Mesenteric fat pad (tissue), 1 donor: ENCODE results near the gene AFAP1L2. TPM values are rescaled to one million over a fixed set of nuclear protein-coding genes. Genes with fewer than 3 reads are reported as not detected.

ENCODE experiments used
- DNase-seq: peaks from one replicate; pipeline ENCODE4 v3.0.0-alpha.2; 2020; ENCODE audit warnings: low spot score
- total RNA-seq: library from RNA; stranded (reverse); fragmentation: NEBNext Ultra II Directional; extraction: Animal tissue kit (Norgen Biotek cat#: 25700); gene quantifications from one replicate; pipeline ENCODE4 v1.2.1, GENCODE V29; 2021
- donor health status: DM: yes; HTN: yes; CAD: no.

Gene AFAP1L2
- total RNA-seq, 1 donor from 2014 or later: 3.9 TPM

GRCh38 chr10:114293075-114293474 lies 111.2 kb downstream of the AFAP1L2 start:
- no peak for DNase-seq

DNA sequence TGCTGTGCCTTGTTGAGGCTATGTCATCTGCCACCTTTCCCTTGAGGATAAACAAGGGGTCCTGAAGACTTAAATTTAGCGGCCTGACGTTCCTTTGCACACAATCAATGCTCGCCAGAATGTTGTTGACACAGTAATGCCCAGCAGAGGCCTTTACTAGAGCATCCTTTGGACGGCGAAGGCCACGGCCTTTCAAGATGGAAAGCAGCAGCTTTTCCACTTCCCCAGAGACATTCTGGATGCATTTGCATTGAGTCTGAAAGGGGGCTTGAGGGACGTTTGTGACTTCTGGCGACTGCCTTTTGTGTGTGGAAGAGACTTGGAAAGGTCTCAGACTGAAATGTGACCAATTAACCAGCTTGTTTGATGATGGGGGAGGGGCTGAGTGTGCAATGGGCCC lies 112.8 kb downstream of the AFAP1L2 start:
- DNase-seq: no peak

DNA sequence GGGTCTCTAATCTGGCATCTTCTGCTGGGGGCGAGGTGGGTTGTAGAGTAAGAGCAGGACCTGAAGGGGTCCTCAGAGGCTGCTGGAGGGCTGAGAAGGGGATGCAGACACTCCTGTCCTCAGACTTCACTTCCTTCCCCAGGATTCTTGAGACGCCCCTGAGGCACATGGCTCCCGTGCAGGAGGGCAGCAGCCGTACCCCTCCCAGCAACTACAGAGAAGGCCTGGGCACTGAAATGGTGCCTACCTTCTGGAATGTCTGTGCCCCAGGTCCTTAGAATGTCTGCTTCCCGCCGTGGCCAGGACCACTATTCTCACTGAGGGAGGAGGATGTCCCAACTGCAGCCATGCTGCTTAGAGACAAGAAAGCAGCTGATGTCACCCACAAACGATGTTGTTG lies 113.2 kb downstream of the AFAP1L2 start:
- DNase-seq: no peak

DNA sequence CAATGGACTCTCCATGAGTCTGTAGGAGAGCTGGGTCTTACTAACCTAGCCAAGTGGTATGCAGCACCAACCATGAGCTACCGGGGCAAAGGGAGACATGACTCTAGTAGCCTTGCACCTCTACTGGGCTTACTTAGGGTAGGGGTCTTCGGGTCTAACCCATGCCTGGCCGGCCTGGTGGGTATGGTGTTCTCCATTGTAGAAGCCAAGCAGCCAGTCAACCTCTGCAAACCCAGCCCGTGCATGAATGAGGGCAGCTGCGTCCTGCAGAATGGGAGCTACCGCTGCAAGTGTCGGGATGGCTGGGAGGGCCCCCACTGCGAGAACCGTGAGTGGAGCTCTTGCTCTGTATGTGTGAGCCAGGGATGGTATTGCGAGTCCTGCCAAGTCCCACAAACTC lies 114.3 kb downstream of the AFAP1L2 start:
- no peak for DNase-seq

- no peak for DNase-seq
These were observed 115.2 kb downstream of the AFAP1L2 start for GRCh38 chr10:114289096-114289436.

- no peak for DNase-seq
These were observed 115.7 kb downstream of the AFAP1L2 start for GRCh38 chr10:114288424-114289095.

DNA sequence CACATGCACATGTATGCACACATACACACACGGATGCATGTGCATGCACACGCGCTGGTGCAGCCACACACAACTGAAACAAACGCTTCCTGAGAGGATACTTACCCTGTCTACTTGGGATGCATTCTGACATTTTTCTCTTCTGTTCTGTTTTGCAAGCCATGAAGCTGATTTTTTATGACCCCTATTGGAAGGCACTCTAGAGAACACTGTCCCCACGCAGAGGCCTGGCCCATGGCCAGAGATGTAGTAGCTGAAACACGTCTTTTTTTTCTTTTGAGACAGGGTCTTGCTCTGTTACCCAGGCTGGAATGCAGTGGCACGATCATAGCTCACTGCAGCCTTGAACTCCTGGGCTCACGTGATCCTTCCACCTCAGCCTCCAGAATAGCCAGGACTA lies 117.4 kb downstream of the AFAP1L2 start:
- DNase-seq: no peak

GRCh38 chr10:114285961-114286441 lies 118.3 kb downstream of the AFAP1L2 start:
- DNase-seq: no peak

- DNase-seq: no peak
These were observed 119.8 kb downstream of the AFAP1L2 start for GRCh38 chr10:114284346-114285071.

GRCh38 chr10:114283535-114284234 lies 120.6 kb downstream of the AFAP1L2 start:
- no peak for DNase-seq

DNA sequence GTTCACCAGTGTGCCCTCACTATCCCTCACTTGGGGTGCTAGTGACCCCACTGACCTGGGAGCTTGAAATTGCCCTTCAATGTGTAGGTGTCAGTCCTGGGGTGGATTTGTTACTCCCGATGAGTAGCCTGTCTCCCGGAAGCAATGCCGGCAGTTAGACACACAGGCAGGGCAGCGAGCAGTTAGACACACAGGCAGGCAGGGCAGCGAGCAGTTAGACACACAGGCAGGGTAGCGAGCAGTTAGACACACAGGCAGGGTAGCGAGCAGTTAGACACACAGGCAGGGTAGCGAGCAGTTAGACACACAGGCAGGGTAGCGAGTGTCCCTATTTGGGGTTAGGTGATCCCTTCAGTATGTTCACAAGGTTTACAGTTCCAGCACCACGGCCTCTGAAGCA lies 121.2 kb downstream of the AFAP1L2 start:
- DNase-seq: peak; percentile 47

- DNase-seq: peak; percentile 65
These were observed 121.8 kb downstream of the AFAP1L2 start for GRCh38 chr10:114282526-114282925.

GRCh38 chr10:114281461-114281860 lies 122.8 kb downstream of the AFAP1L2 start:
- peak; percentile 26 for DNase-seq

DNA sequence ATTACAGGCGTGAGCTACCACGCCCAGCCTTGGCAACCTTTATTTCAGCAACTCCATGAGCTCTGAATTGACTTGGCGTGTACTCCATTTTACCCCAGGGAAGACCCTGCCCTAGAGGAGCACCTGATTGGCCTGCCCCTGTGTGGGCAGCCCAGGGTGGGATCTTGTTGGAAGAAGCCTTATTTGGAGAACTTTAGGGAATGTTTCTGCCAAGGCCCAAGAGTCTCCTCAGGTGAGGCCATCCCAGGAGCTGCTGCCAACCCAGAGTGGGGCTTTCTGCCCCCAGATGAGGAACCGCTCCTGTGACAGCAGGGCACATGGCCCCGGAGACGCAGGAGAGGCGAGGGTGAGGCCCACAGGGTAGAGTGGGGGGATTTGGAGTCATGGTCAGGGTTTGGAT lies 123.3 kb downstream of the AFAP1L2 start:
- peak; percentile 14 for DNase-seq

GRCh38 chr10:114279901-114280644 lies 124.2 kb downstream of the AFAP1L2 start:
- DNase-seq: peak; percentile 67

GRCh38 chr10:114279289-114279688 lies 125.0 kb downstream of the AFAP1L2 start:
- peak; percentile 47 for DNase-seq

DNA sequence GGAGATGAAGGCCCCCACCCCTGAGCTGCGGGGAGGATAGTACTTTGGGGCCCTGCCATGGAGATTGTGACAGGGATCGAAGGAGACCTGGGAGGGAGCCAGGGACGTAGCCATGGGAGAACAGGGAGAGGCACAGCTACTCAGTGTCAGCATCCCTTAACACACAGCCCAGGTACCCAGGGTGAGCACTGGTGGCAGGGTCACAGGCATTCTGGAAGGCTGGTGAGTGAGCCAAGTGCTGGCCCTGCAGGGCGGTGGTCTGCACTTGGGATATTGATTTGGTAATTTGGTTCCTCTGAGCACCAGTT lies 125.5 kb downstream of the AFAP1L2 start:
- DNase-seq: no peak

DNA sequence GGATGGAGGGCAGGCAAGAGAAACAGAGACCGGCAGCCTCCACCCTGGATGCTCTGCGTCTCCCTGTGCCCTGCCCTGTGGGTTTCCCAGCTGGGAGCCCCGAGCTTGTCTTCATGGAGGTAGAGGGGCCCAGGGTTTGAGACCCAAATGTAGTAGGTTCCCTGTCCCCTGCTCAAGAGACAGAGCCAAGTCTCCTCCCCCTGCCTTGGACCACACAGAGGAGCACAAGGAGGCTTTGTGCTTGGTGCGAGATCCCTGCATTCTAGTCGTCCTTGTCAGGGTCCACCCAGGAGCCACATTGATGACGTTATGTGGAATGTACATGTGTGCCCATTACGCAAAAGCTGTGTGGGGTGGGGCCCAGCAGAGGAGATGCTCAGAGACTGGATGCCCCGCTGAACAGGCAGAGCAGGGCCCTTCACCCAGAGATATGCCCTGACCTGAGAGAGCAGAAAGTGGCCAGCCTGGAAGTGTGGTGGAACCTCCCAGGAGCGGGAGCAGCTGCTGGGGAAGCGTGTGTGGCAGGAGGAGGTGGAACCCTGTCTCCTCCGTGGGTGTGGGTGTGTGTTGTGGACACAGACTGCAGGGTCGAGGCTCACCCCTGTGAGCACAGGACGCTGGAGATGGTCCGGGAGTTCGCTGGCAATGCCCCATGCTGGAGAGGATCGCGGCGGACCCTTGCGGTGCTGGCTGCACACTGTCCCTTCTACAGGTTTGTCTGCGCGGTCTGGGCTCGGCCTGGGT lies 126.0 kb downstream of the AFAP1L2 start:
- peak; percentile 89 for DNase-seq

GRCh38 chr10:114276671-114277070 lies 127.6 kb downstream of the AFAP1L2 start:
- DNase-seq: peak; percentile 79

GRCh38 chr10:114276066-114276465 lies 128.2 kb downstream of the AFAP1L2 start:
- DNase-seq: peak; percentile 55
